Aorta (tissue), 5 donors: ENCODE results near the gene GGT1. TPM values are rescaled to one million over a fixed set of nuclear protein-coding genes. Genes with fewer than 3 reads are reported as not detected.
"Not testable (repeated sequence)": the region's sequence is repeated elsewhere in the genome, so short reads cannot be mapped to it uniquely, and the experiment has no call there.

Source experiments
- ATAC-seq: fragments of 200-7000 bp; cut with Tn5 transposase; one replicate; pipeline ENCODE4 v1.9.1; 2022; ENCODE audit warnings: moderate library complexity; ENCODE audit not compliant: low FRiP score
- DNase-seq, 2 donors: peaks; one replicate each; pipeline ENCODE4 v3.0.0-alpha.2; 2020
- H3K27ac ChIP-seq, 2 donors: one replicate each; pipeline ENCODE4 v1.5.1; 2013; ENCODE audit warnings: low read length in 2 of 2, mild to moderate bottlenecking in 2 of 2, moderate library complexity in 2 of 2, control low read depth in 1 of 2, inconsistent platforms in 1 of 2, low read depth in 1 of 2
- H3K27me3 ChIP-seq, 2 donors: one replicate each; pipeline ENCODE4 v1.6.1; 2013; ENCODE audit warnings: control low read depth in 1 of 2, low read length in 1 of 2, mild to moderate bottlenecking in 1 of 2, moderate library complexity in 1 of 2; ENCODE audit not compliant: insufficient read depth in 2 of 2, control insufficient read depth in 1 of 2
- H3K36me3 ChIP-seq, 2 donors: one replicate each; pipeline ENCODE4 v1.6.1; 2013; ENCODE audit warnings: control low read depth in 1 of 2, low read length in 1 of 2, mild to moderate bottlenecking in 1 of 2; ENCODE audit not compliant: insufficient read depth in 2 of 2, control insufficient read depth in 1 of 2
- H3K4me1 ChIP-seq, 2 donors: one replicate each; pipeline ENCODE4 v1.6.1; 2013; ENCODE audit warnings: low read length in 2 of 2, control low read depth in 1 of 2, mild to moderate bottlenecking in 1 of 2, moderate library complexity in 1 of 2; ENCODE audit not compliant: insufficient read depth in 2 of 2, control insufficient read depth in 1 of 2
- H3K4me3 ChIP-seq, 2 donors: one replicate each; pipeline ENCODE4 v1.5.1; 2013; ENCODE audit warnings: low read length in 2 of 2, control low read depth in 1 of 2, mild to moderate bottlenecking in 1 of 2
- H3K9me3 ChIP-seq: one replicate; pipeline ENCODE4 v1.6.1; 2013; ENCODE audit warnings: mild to moderate bottlenecking, low read length; ENCODE audit not compliant: control insufficient read depth
- WGBS, 2 donors: extraction: QIAGEN DNeasy Blood & Tissue Kit; methylation state at CpG; one replicate each; pipeline ENCODE4 v1.1.7; 2013; 5-methylcytosine and 5-hydroxymethylcytosine counted together
- intact Hi-C, 2 donors: fragments of 100-400 bp; cut with DNase I; formaldehyde crosslinking; loops; one replicate each; pipeline versions ENCODE4 v1.14.2 to v1.15.0; 2022
- polyA plus RNA-seq, 2 donors: library from polyadenylated mRNA; stranded (reverse); fragments of 200-250 nt; gene quantifications; one replicate each; pipeline ENCODE4 v1.2.3, GENCODE V29; 2013
- total RNA-seq, 2 donors: library from RNA; stranded (reverse); fragmentation: NEBNext Ultra II Directional; extraction: Animal tissue kit (Norgen Biotek cat#: 25700); gene quantifications; one replicate each; pipeline ENCODE4 v1.2.1, GENCODE V29; 2021
- donor health status: healthy with polysubstance abuse.
- donor health status: Bipolar disorder and iron deficiency.
- donor health status: DM: no; HTN: no; CAD: no.
- donor health status: DM: no; HTN: no; CAD: no.
- donor health status: DM: yes; HTN: yes; CAD: no.

GGT1 gene
- total and polyA plus RNA-seq, 4 donors = 4.0 to 24.1 (median 14.3) TPM

GRCh38 chr22:24672532-24672931 lies 69.5 kb downstream of the GGT1 start:
- 73 to 80% methylated on average over 1 of the region's 2 CpGs for WGBS, 2 donors
- H3K4me1 ChIP-seq, H3K4me3 ChIP-seq, H3K36me3 ChIP-seq, H3K27ac ChIP-seq, H3K9me3 ChIP-seq, H3K27me3 ChIP-seq, DNase-seq, intact Hi-C loops, ATAC-seq: not testable (repeated sequence)

Other genes starting within 250 kb of the GGT1 start
- 1 to 10 TPM; 4.5 to 5.1 TPM for gene ADORA2A, start 175.6 kb upstream of the GGT1 start, total RNA-seq
- 1 to 10 TPM; 2.5 to 4.8 TPM for gene ADORA2A, start 175.6 kb upstream of the GGT1 start, polyA plus RNA-seq
- 1 to 10 TPM; 1.2 to 1.6 TPM for gene UPB1, start 107.9 kb upstream of the GGT1 start, total RNA-seq
- under 1 TPM; 0.38 to 0.72 TPM for gene UPB1, start 107.9 kb upstream of the GGT1 start, polyA plus RNA-seq
- 10 to 100 TPM; 60.7 to 67.0 TPM for gene GUCD1, start 48.1 kb upstream of the GGT1 start, total RNA-seq
- 10 to 100 TPM; 42.2 to 71.6 TPM for gene GUCD1, start 48.1 kb upstream of the GGT1 start, polyA plus RNA-seq
- 10 to 100 TPM; 43.4 to 44.8 TPM for gene SNRPD3, start 47.2 kb upstream of the GGT1 start, total RNA-seq
- 10 to 100 TPM; 75.2 to 91.4 TPM for gene SNRPD3, start 47.2 kb upstream of the GGT1 start, polyA plus RNA-seq
- 10 to 100 TPM in 1 of 2 donors, 1 to 10 TPM in 1; 4.6 to 15.0 TPM for gene LRRC75B, start 10.1 kb upstream of the GGT1 start, total RNA-seq
- 10 to 100 TPM in 1 of 2 donors, 1 to 10 TPM in 1; 6.1 to 47.7 TPM for gene LRRC75B, start 10.1 kb upstream of the GGT1 start, polyA plus RNA-seq
- gene PIWIL3, start 171.5 kb downstream of the GGT1 start, total RNA-seq = not detected
- not detected for gene PIWIL3, start 171.5 kb downstream of the GGT1 start, polyA plus RNA-seq
- 1 to 10 TPM; 9.2 to 9.5 TPM for gene SGSM1, start 203.0 kb downstream of the GGT1 start, total RNA-seq
- 1 to 10 TPM in 1 of 2 donors, under 1 TPM in 1; 0.50 to 5.9 TPM for gene SGSM1, start 203.0 kb downstream of the GGT1 start, polyA plus RNA-seq